RWPE2 (cell line): ENCODE data around the gene DRD4.

Source experiments
- ATAC-seq: fragments of 200-7000 bp; cut with Tn5 transposase; 3 replicates; pipeline ENCODE4 v1.9.1; 2021; ENCODE audit warnings: low read depth
- DNase-seq: peaks from one replicate; pipeline ENCODE4 v3.0.0-alpha.2; 2020; ENCODE audit warnings: low spot score
- H3K27ac ChIP-seq: fragments of 450-650 bp; 2 replicates; pipeline ENCODE4 v1.5.1; 2017; ENCODE audit warnings: mild to moderate bottlenecking; ENCODE audit not compliant: poor library complexity, severe bottlenecking
- H3K27me3 ChIP-seq: fragments of 250-450 bp; sonication (Bioruptor Pico); 2 replicates; pipeline ENCODE4 v1.5.1; 2021; ENCODE audit warnings: mild to moderate bottlenecking, moderate library complexity; ENCODE audit not compliant: insufficient read depth, poor library complexity, severe bottlenecking
- H3K36me3 ChIP-seq: fragments of 250-450 bp; sonication (Bioruptor Pico); 2 replicates; pipeline ENCODE4 v1.5.1; 2020; ENCODE audit warnings: low read depth, mild to moderate bottlenecking, moderate library complexity
- H3K4me1 ChIP-seq: fragments of 250-450 bp; sonication (Bioruptor Pico); 2 replicates; pipeline ENCODE4 v1.5.1; 2021; ENCODE audit warnings: mild to moderate bottlenecking, moderate library complexity; ENCODE audit not compliant: insufficient read depth, poor library complexity, severe bottlenecking
- H3K4me3 ChIP-seq: fragments of 250-450 bp; sonication (Bioruptor Pico); 2 replicates; pipeline ENCODE4 v1.5.1; 2021; ENCODE audit warnings: mild to moderate bottlenecking, moderate library complexity; ENCODE audit not compliant: severe bottlenecking
- H3K9me3 ChIP-seq: fragments of 250-450 bp; sonication (Bioruptor Pico); 2 replicates; pipeline ENCODE4 v1.5.1; 2021; ENCODE audit warnings: mild to moderate bottlenecking, moderate library complexity; ENCODE audit not compliant: severe bottlenecking
- TF ChIP-seq, protein P1 (sequence below): fragments of 450-650 bp; IDR thresholded peaks from one replicate; pipeline ENCODE4 v1.5.1; 2017; ENCODE audit warnings: mild to moderate bottlenecking, moderate library complexity; ENCODE audit not compliant: poor library complexity, severe bottlenecking

Gene DRD4

DNA sequence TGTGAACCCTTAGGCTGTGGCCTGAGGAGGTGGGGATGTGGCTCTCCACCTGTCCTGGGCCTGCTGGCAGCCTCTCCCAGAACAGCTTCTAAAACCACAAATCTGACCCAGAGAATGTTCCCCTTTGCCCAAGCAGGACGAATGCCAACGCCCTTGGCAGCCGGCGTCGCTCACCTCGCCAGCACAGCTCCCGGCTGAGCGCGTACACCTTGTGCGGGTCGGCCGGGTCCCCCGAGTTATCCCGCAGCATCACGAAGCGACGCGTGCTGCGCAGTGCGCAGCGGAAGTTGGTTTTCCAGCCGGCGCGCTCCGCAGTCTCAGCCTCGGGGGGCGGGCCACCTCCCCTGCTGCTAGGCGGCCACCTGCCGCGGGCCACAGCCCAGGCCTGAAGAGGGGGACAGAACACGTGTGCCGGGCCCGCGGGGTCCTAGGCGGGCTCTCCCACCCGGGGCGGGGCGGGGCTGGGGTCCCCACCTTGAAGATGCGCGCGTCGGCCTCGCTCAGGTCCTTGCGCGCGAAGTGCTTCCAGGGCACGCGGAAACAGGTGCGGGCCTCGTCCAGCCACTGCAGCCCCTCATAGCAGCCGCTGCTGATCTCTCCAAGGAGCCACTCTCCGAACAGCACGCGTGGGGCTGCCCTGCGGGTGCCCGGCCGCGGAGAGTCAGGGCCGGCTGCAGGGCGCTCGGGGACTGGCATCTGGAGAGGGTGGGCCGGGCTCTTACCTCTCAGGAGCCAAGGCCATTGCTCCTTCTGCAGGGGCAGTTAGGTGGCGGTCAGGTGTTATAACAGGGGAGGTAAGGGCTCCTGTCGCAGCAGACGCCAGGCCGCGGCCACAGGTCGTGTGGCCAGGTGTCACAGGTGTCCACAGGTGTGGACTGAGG, 22.2 kb upstream of the DRD4 start:
- peak overlapping the region; percentile 53 for H3K27ac ChIP-seq
- peak; percentile 12; the same call in 2 of the 3 replicates for ATAC-seq
- no peaks in the 10 kb centered on the region for H3K27me3 ChIP-seq
- peaks cover 10% of the 10 kb centered on the region for H3K4me1 ChIP-seq
- TF ChIP-seq, protein P1, sequence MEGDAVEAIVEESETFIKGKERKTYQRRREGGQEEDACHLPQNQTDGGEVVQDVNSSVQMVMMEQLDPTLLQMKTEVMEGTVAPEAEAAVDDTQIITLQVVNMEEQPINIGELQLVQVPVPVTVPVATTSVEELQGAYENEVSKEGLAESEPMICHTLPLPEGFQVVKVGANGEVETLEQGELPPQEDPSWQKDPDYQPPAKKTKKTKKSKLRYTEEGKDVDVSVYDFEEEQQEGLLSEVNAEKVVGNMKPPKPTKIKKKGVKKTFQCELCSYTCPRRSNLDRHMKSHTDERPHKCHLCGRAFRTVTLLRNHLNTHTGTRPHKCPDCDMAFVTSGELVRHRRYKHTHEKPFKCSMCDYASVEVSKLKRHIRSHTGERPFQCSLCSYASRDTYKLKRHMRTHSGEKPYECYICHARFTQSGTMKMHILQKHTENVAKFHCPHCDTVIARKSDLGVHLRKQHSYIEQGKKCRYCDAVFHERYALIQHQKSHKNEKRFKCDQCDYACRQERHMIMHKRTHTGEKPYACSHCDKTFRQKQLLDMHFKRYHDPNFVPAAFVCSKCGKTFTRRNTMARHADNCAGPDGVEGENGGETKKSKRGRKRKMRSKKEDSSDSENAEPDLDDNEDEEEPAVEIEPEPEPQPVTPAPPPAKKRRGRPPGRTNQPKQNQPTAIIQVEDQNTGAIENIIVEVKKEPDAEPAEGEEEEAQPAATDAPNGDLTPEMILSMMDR = no peak
- H3K9me3 ChIP-seq = no peaks in the 10 kb centered on the region
- DNase-seq = no peak
- H3K36me3 ChIP-seq = peaks cover 37% of the 10 kb centered on the region
- H3K4me3 ChIP-seq = peak overlapping the region; percentile 76

DNA sequence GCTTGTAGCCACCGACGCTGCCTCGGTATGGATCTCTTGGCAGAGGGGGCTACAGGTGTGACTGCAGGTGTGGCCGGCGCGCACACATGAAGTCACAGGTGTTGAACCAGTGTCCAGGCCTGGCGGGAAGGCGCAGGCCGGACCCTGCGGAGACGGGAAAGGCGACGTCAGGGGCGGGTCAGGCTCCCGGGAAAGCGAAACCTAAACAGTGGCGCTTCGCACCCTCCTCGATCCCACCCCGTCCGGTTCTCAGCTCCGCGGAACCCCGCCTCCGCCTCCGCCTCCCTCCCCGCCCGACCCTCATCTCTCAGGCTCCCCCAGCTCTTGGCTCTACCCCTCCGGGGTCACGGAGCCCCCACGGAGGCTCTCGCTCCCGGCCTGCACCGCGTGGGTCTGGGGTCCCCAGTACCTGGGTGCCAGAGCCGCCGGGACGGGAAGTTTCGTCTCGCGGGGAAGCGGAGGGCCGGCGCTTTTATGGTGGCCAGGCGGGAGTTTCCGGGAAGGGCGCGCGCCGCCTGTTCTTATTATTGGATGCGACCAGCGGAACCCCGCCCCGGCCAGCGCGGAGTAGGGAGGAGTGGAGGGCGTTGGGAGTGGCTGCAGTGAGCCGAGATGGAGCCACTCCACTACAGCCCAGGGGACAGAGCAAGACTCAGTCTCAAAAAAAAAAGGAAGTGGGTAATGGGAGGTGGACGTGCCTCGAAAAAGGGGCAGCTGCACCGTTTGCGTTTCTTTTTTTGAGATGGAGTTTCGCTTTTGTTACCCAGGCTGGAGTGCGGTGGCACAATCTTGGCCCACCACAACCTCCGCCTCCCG, 21.4 kb upstream of the DRD4 start, which contains the start of gene IRF7:
Gene IRF7 (minus strand): TSS at position 447 of the 816 bp plus-strand sequence. CDS start 586 bp downstream, outside the sequence.
- peaks cover 10% of the 10 kb centered on the region for H3K4me1 ChIP-seq
- ATAC-seq (peak; percentile 76), DNase-seq (peak; percentile 93)
- TF ChIP-seq, protein P1 = no peak
- H3K4me3 ChIP-seq = peak within 1 kb of the TSS; percentile 76
- peak within 1 kb of the TSS; percentile 53 for H3K27ac ChIP-seq
- no peaks in the 10 kb centered on the region for H3K27me3 ChIP-seq
- peaks cover 28% of the 10 kb centered on the region for H3K36me3 ChIP-seq
- H3K9me3 ChIP-seq = no peaks in the 10 kb centered on the region

DNA sequence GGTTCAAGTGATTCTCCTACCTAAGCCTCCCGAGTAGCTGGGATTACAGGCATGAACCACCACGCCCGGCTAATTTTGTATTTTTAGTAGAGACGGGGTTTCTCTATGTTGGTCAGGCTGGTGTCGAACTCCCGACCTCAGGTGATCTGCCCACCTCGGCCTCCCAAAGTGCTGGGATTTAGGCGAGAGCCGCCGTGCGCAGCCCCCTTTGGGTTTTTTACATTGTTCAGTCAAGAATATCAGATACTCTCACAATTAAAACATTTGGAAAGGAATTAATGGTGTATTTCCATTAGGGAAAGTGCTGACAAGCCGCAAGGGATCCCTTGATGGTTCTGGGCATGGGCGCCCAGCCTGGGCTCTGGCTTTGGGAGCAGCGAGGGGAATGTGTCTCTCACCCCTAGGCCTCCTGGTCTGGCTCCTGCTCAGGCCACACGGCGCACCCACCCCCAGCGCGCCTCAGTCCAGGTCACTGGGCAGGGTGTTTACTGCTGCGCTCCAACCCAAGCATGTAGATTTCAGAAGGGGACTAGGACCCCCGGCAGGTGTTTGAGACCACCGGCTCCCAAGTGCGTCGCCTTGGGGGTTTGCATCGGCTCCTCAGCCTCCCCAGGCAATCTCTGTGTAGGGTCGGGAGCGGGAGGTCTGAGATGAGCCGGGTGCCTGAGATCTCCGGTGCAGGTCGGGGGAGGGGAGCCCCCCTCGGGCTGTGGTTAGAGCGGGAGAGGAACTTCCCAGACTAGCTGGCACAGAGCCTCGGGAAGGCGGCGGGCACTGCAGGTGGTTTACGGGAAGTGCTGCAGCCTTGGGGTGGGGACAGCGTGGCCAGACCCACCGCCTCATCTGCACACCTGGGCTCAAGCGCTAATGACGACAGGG, 20.5 kb upstream of the DRD4 start:
- Histone ChIP-seq H3K9me3 (no peaks in the 10 kb centered on the region), H3K36me3 (peaks cover 20% of the 10 kb centered on the region), H3K27me3 (no peaks in the 10 kb centered on the region), H3K4me1 (peaks cover 10% of the 10 kb centered on the region), H3K27ac (peak overlapping the region; percentile 53), H3K4me3 (peak overlapping the region; percentile 76)
- ATAC-seq = no peak
- no peak for DNase-seq
- TF ChIP-seq, protein P1 = no peak

DNA sequence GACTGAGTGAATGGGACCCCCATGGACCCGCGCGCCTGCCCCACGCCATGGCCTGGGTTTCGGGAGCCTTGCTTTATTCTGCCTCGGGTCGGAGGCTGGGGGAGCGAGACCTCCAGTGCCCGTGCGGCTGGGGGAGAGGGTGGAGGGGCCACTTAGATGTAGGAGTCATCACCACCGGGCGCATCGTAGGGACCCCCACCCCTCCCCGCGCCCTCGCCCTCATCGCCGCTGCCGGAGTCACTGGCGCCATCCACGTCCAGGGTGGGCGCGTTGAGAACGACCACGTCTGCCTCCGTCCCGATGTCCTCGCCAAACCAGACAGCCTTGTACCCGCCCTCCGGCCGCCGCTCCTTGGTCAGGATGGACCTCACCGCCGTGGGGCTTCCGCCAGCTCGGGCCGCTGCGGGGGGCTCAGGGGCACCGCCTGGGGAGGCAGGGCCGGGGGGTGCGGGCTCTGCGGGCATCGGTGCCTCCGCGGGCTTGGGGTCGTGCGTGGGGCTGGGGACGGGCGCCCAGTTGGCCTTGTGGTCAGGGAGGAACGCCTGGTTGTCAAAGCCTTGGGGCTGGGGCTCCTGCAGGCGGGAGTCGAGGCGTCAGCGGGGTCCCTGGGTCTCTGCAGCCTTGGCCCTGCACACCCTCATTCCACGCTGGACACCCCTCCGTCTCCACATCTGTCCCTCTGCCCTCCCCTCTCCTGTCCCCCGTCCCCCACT, 19.7 kb upstream of the DRD4 start:
- H3K36me3 ChIP-seq = peaks cover 13% of the 10 kb centered on the region
- no peak overlapping the region for H3K27ac ChIP-seq
- H3K27me3 ChIP-seq = no peaks in the 10 kb centered on the region
- peaks cover 10% of the 10 kb centered on the region for H3K4me1 ChIP-seq
- TF ChIP-seq, protein P1 = no peak
- no peak overlapping the region for H3K4me3 ChIP-seq
- DNase-seq (no peak), ATAC-seq (no peak)
- H3K9me3 ChIP-seq = no peaks in the 10 kb centered on the region
